Dermis microvascular lymphatic vessel endothelial cell (primary cell): Measurements from ENCODE around the gene CEP112. TPM values are rescaled to one million over a fixed set of nuclear protein-coding genes. Genes with fewer than 3 reads are reported as not detected.

ENCODE experiments used
- DNase-seq, 2 donors: peaks; one replicate each; pipeline versions ENCODE4 v3.0.0 to v3.0.0-alpha.2; 2010; ENCODE audit warnings: low read depth in 2 of 2
- total RNA-seq: library from RNA; depleted of rRNA; stranded (reverse); fragments of >200 nt; gene quantifications from 2 replicates; pipeline ENCODE4 v1.2.1, GENCODE V29; 2014

The CEP112 gene
- total RNA-seq, 1 donor from 2014 or later: 5.0 TPM

GRCh38 chr17:65933290-65933689 lies 258.6 kb downstream of the CEP112 start:
- DNase-seq: no peak

DNA sequence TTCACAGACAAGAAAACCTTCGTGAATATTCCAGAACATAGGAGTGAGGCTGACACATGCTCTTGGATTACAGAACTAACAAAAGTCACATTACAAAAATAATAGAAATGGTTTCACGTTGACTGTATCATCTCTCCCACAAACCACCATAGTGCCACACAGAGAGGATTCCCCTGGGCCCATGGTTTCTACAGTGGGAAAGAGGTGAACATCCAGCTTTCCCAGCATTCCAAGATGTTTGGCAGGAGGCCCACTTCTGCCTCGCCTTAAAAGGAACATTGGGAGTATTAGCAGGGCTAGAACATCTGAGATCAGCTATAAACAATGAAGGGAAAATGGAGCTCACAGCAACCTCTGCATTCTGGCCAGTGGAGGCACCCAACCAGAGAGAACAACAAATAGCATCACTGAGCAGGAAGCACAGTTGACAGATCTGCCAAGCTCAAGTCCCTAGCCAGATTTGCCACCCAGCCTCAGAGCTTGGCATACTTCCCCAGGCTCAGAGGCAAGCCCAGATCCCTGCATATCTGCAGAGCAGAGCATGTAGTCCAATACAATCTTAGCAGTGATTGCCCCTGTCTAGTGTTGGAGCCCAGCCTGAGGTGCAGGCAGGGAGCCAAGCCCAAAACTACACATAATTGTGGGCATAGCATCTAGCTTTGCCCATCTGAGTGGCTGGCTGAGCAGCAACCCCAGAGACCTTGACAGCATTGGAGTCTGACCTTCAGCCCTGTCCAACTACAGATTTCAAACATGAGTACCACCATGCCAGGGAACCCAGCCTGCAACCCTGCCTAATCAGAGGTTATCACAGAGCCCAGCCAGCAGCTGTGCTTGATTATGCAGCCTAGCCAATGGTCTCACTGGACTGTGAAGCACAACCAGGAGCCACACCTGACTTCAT lies 260.4 kb downstream of the CEP112 start:
- no peak for DNase-seq

DNA sequence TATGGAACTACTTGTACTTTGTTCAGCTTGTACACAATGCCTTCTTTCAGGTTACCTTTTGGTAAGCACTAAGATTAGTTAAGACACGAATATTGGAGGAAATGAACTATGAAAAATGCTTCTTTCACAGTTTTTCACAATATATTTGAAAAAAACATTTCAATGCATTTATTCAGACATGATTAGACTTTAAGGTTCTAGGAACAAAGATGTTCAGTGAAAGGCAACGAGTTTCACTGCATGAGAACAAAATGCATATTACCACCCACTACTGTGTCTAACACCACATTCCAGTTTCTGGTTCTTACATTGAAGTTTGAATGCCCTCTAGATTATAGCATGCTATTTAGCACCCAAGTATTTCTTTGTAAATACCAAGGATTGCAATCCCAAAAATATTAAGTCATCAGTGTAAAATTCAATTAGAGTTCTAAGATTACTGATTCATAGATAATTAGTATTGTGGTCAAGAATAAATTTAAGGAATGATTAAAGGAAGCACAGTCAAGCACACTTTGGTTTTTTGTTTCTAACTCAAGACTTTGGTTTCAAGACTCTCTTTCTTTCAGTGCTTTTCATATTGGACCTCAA lies 261.7 kb downstream of the CEP112 start:
- no peak for DNase-seq

DNA sequence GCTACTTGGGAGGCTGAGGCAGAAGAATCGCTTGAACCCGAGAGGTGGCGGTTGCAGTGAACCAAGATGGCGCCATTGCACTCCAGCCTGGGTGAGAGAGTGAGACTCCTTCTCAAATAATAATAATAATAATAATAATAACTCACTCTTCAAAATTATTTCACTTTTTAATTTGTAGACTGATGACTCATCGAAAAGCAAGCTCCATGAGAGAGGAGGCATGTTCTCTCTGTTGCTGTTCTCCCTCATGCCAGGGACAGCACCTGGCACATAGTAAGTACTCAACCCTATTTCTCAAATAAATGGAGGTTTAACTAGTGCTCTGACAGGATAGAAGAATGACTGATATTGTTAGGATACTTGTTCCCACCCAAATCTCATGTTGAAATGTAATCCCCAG lies 265.3 kb downstream of the CEP112 start:
- no peak for DNase-seq

GRCh38 chr17:65925606-65926307 lies 266.2 kb downstream of the CEP112 start:
- no peak for DNase-seq

DNA sequence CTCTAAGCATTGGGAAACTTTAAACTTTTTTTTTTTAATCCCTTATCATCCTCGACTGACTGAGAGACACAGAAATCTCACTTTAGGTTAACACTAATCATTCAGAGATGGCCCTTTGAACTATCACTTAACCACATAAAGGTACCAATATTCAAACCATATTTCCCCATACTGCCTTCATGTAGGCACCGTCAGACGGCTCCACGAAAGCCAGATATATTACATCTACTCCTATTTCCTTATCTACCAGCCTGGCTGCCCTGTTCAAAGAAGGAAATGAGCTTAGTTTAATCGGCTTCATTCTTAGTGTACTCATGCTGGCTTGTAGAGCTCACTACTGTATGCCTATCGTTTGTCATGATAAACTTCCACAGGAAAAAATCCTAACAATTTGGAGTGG lies 270.9 kb downstream of the CEP112 start:
- no peak for DNase-seq

DNA sequence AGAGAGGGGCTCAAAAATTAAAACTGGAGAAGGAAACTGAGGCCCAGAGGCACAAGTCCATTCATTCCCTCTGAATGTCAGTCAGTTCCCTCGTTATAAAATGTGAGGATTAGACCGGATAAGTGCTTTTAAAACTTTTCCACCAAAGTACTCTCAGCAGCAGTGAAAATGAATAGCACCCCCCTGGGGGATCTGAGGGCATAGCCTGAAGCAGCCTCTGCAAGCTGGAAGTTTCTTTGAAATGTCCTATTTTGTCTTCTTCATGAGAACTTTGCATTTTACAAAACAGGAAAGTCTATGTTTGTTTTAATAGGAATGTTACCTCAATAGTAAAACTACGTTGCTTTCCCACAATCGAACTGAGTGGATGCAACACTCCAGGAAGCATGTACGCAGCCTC lies 273.0 kb downstream of the CEP112 start:
- peak; percentile 11 to 72 for DNase-seq

- DNase-seq: peak; percentile 1 to 89
These were observed 273.4 kb downstream of the CEP112 start for GRCh38 chr17:65918500-65918899.

- no peak for DNase-seq
These were observed 274.4 kb downstream of the CEP112 start for GRCh38 chr17:65917560-65917959.

- no peak for DNase-seq
These were observed 275.5 kb downstream of the CEP112 start for GRCh38 chr17:65916425-65916824.

GRCh38 chr17:65914784-65915342 lies 277.1 kb downstream of the CEP112 start:
- peak in 1 of 2 donors; percentile 58 for DNase-seq

DNA sequence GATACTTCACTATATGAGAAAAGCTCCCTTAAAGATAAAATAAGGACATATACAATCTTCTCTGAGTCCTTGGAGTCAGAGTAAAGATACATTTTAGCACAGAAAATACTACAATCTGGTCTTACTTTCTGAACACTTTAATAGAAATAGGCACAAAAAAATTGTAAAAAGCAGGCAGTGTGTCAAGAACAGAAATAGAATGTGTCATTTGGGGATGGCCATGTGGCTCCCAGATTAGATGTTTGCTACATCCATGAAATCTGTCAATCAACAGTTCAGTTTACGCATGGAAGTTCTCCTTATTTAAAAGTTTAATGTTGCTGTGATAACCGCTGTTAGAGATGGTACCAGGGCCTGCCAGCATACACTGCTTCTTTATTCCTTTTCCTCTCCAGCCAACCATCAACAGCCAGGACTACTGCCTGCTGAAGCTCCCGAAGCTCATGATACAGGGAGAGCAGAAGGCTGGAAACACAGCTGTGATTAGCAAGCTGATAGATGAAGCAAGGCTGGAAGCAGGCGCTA lies 278.5 kb downstream of the CEP112 start:
- no peak for DNase-seq

DNA sequence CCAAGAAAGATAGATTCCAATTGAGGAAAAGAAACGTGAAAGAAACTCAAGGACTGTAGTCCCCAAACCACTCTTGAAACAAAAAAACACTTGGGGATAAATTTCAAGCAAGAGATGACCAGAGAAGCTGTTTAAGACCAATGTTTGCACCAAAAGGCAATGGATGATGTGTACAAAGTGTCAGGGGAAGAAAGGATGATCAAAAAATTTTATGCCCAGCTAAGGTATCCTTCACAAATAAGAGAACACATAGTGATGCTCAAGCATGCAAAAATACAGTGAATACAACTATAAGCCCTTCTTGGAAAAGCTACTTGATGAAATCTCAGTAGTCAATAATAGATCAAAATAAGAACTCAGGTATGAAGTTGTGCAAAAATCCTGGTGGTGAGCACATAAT lies 281.1 kb downstream of the CEP112 start:
- DNase-seq: no peak

DNA sequence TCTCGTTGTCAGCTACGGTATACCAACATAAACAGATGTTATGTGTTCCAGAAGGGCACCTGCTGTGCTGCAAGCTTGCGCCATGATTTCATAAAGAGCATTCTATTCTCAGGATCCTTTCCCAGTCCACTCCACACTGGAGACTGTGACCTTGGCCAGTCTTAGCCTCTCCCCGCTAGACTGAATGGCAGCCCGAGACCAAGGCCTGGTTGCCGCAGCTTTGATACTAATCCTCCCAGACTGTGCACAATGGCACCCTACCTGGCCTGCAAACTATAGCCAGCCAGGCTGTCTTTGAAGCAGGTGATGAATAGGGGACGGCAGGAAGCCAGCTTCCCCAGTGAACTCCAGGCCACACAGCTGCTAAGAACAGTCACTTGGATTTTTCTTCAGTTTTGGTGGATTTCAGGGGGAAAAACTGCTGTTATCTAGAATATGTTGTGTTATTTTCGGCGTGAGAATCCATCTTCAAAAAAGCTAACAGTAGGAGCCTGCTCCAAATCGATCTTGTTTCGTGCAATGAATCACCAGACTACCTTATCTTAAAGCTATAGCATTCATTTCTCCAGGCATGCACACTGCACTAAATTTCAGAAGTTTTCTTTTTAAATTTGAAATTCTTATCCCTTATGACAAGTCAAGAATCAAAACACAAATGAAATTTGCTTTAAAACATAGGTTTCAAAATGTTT lies 289.0 kb downstream of the CEP112 start:
- DNase-seq: no peak

DNA sequence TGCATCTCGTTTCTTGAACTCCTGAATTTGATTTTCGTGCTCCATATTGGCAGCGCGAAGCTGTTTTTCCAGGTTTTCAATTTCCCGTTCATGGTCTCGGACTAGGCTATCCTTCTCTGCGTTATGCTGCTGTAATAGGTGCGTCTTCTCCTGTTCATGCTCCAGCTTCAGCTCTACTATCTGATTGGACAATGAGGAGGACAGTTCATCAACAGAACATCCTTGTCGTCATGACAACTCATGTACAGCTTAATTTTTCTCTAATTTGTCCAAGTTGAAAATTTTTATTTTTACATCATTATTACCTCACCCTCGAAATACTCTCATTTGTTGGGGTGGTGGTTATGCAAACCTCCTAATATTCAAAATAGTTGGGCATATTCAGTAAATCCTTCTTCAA lies 289.8 kb downstream of the CEP112 start:
- DNase-seq: no peak

GRCh38 chr17:65901394-65901793 lies 290.5 kb downstream of the CEP112 start:
- no peak for DNase-seq

GRCh38 chr17:65900216-65900615 lies 291.7 kb downstream of the CEP112 start:
- DNase-seq: no peak

GRCh38 chr17:65898651-65899050 lies 293.3 kb downstream of the CEP112 start:
- no peak for DNase-seq

DNA sequence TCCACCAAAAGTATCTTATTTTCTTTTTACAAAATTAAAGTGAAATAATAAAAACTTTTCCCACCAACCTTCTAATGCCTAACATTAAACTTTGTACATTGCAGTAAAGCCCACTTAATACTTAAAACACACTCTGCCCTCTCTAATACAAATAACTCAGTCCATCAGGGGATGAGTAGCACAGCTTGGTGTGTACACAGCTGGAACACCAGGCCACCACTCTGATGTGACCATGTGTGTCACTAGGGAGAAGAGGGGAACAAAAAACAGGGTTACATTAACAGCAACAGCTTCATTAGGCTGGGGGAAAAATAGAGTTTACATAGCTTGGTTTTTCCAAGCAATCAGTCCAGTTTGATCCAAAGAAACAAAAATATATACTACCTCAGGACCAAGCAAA lies 295.0 kb downstream of the CEP112 start:
- DNase-seq: no peak

- DNase-seq: no peak
These were observed 296.0 kb downstream of the CEP112 start for GRCh38 chr17:65895969-65896368.

DNA sequence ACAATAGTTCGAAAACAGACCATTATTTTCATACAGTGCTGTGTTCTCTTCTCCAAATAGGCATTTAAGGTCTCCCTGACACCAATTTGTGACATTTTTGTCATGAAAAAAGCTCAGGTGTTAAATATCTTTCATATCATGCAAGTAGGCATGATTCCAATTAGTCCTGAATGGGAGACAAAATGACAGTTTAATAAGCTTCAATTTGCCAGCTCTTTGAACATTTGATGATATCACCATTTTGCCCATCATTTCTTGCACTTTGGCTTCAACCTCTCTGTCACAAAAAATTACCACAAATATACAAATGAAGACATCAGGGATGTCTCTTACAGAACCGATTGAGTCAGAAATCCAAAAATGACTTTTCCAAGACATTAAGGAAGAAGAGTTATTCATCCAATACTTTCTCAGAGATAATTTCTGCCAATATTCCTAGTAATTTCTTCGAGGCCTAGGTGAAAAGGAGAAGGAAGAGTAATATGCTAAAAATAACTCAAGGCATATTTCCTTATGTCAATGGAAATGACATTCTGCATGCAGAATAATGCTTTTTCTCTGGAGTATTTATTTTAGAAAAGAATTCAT lies 298.1 kb downstream of the CEP112 start:
- no peak for DNase-seq
